Measurements from ENCODE around the gene CBLIF.

The CBLIF gene

GRCh38 chr11:59866397-59866796, 21.1 kb upstream of the CBLIF start, which contains the start of gene TCN1:
TCN1 (minus strand) TSS chr11:59866487; CDS start chr11:59866470, 17 bp downstream.
- H3K9me3 ChIP-seq (ENCODE audit: insufficient read depth, low read length) = no peaks in the 10 kb centered on the region
- TF ChIP-seq, protein P1, sequence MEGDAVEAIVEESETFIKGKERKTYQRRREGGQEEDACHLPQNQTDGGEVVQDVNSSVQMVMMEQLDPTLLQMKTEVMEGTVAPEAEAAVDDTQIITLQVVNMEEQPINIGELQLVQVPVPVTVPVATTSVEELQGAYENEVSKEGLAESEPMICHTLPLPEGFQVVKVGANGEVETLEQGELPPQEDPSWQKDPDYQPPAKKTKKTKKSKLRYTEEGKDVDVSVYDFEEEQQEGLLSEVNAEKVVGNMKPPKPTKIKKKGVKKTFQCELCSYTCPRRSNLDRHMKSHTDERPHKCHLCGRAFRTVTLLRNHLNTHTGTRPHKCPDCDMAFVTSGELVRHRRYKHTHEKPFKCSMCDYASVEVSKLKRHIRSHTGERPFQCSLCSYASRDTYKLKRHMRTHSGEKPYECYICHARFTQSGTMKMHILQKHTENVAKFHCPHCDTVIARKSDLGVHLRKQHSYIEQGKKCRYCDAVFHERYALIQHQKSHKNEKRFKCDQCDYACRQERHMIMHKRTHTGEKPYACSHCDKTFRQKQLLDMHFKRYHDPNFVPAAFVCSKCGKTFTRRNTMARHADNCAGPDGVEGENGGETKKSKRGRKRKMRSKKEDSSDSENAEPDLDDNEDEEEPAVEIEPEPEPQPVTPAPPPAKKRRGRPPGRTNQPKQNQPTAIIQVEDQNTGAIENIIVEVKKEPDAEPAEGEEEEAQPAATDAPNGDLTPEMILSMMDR (IDR thresholded peaks at IDR 0.05; ENCODE audit: insufficient read depth, low read length, poor library complexity, severe bottlenecking) = no peak
- TF ChIP-seq EZH2phosphoT487 (conservative IDR thresholded peaks at IDR 0.05; ENCODE audit: low read length) = no peak
- H3K4me3 ChIP-seq (ENCODE audit: insufficient read depth, low read length, poor library complexity, severe bottlenecking) = no peak within 1 kb of the TSS
- H3K79me2 ChIP-seq (ENCODE audit: insufficient read depth, low read length) = no peaks in the 10 kb centered on the region
- no peak within 1 kb of the TSS for H3K4me2 ChIP-seq (ENCODE audit: low read depth, low read length, poor library complexity, severe bottlenecking)
- no peaks in the 10 kb centered on the region for H3K9me2 ChIP-seq (replicated peaks; ENCODE audit: insufficient read depth, low read length)
- no peaks in the 10 kb centered on the region for H3K27me3 ChIP-seq (ENCODE audit: low read length)
- no peak within 1 kb of the TSS for H2AFZ ChIP-seq (ENCODE audit: low read depth, low read length, severe bottlenecking)
- no peaks in the 10 kb centered on the region for H4K20me1 ChIP-seq (ENCODE audit: low read depth, low read length)
- no peak within 1 kb of the TSS for H3K27ac ChIP-seq (ENCODE audit: low read depth, low read length)
- H3K36me3 ChIP-seq (ENCODE audit: low read length) = no peaks in the 10 kb centered on the region
- no peak within 1 kb of the TSS for H3K9ac ChIP-seq (ENCODE audit: low read length)
- H3F3A ChIP-seq (ENCODE audit: insufficient read depth) = no peaks in the 10 kb centered on the region

DNA sequence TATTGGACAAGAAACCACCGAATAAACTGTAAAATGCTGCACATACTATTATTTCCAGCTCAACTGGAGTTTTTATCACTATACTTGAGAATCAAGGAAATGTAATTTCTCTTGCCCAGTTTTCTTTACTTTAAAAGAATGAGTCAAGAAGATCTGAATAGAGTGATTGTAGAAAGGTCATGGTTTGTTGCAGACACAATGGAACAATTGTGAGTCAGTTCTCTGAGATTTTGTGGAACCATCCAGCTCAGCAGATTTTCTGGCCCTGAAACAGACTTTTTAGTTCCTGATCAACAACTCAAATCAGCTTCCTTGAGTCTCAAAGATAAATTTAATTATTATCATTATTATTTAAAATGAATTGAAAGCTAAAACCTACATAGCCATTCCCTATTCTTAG, 19.7 kb upstream of the CBLIF start:
- Histone ChIP-seq H3F3A (ENCODE audit: insufficient read depth) (no peaks in the 10 kb centered on the region), H3K9ac (ENCODE audit: low read length) (no peak overlapping the region), H3K9me2 (replicated peaks; ENCODE audit: insufficient read depth, low read length) (no peaks in the 10 kb centered on the region), H3K9me3 (ENCODE audit: insufficient read depth, low read length) (no peaks in the 10 kb centered on the region), H3K27ac (ENCODE audit: low read depth, low read length) (no peak overlapping the region), H2AFZ (ENCODE audit: low read depth, low read length, severe bottlenecking) (no peak overlapping the region), H3K79me2 (ENCODE audit: insufficient read depth, low read length) (no peaks in the 10 kb centered on the region), H3K4me3 (ENCODE audit: insufficient read depth, low read length, poor library complexity, severe bottlenecking) (no peak overlapping the region), H3K27me3 (ENCODE audit: low read length) (no peaks in the 10 kb centered on the region), H4K20me1 (ENCODE audit: low read depth, low read length) (no peaks in the 10 kb centered on the region), H3K4me2 (ENCODE audit: low read depth, low read length, poor library complexity, severe bottlenecking) (no peak overlapping the region), H3K36me3 (ENCODE audit: low read length) (no peaks in the 10 kb centered on the region)
- TF ChIP-seq, protein P1 (IDR thresholded peaks at IDR 0.05; ENCODE audit: insufficient read depth, low read length, poor library complexity, severe bottlenecking) = no peak
- TF ChIP-seq EZH2phosphoT487 (conservative IDR thresholded peaks at IDR 0.05; ENCODE audit: low read length) = no peak

DNA sequence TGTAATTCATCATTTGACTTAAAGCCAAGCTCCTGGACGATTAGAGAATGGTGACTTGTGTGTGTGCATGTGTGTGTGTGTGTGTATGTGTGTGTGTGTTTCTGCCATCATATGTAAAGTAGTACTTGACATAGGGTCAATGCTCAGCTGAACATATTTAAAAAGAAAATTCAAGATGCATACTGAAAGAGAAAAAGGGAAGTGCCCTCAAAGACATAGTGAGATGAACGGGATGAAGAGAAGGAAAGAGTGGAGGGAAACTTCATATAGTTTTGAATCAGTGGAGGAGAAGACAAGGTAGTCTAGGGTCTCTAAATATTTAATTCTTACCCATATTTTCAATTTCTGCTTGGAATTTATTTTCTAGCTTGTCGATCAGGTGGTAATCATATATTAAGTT, 17.0 kb upstream of the CBLIF start:
- H3K27ac ChIP-seq (ENCODE audit: low read depth, low read length) = no peak overlapping the region
- no peaks in the 10 kb centered on the region for H4K20me1 ChIP-seq (ENCODE audit: low read depth, low read length)
- no peaks in the 10 kb centered on the region for H3K79me2 ChIP-seq (ENCODE audit: insufficient read depth, low read length)
- H3K9ac ChIP-seq (ENCODE audit: low read length) = no peak overlapping the region
- no peak overlapping the region for H3K4me3 ChIP-seq (ENCODE audit: insufficient read depth, low read length, poor library complexity, severe bottlenecking)
- TF ChIP-seq EZH2phosphoT487 (conservative IDR thresholded peaks at IDR 0.05; ENCODE audit: low read length) = no peak
- TF ChIP-seq, protein P1 (IDR thresholded peaks at IDR 0.05; ENCODE audit: insufficient read depth, low read length, poor library complexity, severe bottlenecking) = no peak
- no peak overlapping the region for H2AFZ ChIP-seq (ENCODE audit: low read depth, low read length, severe bottlenecking)
- no peaks in the 10 kb centered on the region for H3F3A ChIP-seq (ENCODE audit: insufficient read depth)
- no peaks in the 10 kb centered on the region for H3K36me3 ChIP-seq (ENCODE audit: low read length)
- H3K4me2 ChIP-seq (ENCODE audit: low read depth, low read length, poor library complexity, severe bottlenecking) = no peak overlapping the region
- H3K27me3 ChIP-seq (ENCODE audit: low read length) = no peaks in the 10 kb centered on the region
- no peaks in the 10 kb centered on the region for H3K9me3 ChIP-seq (ENCODE audit: insufficient read depth, low read length)
- no peaks in the 10 kb centered on the region for H3K9me2 ChIP-seq (replicated peaks; ENCODE audit: insufficient read depth, low read length)
